GM12878 (cell line): ENCODE results near the gene SERPINH1.

ENCODE experiments used
- CTCF ChIP-seq, 3 experiments: IDR thresholded peaks in 2 of 3; conservative IDR thresholded peaks in 1 of 3; 2 replicates each; pipeline ENCODE4 v1.5.1; 2011; ENCODE audit warnings: low read depth in 3 of 3, low read length in 3 of 3, mild to moderate bottlenecking in 3 of 3, control low read depth in 2 of 3, moderate library complexity in 2 of 3, inconsistent platforms in 1 of 3, mixed read lengths in 1 of 3; ENCODE audit not compliant: control insufficient read depth in 2 of 3, insufficient read depth in 1 of 3; ENCODE audit errors: extremely low read depth in 1 of 3
- ELK1 ChIP-seq: IDR thresholded peaks from 2 replicates; pipeline ENCODE4 v1.6.1; 2012; ENCODE audit warnings: low read depth, low read length, improper control_type of control experiment
- JUND ChIP-seq: IDR thresholded peaks from 2 replicates; pipeline ENCODE4 v1.6.1; 2012; ENCODE audit warnings: low read depth, mild to moderate bottlenecking, low read length, improper control_type of control experiment, moderate library complexity
- NFXL1 ChIP-seq: fragments of 450-650 bp; IDR thresholded peaks from 2 replicates; pipeline ENCODE4 v1.6.1; 2017; ENCODE audit warnings: antibody characterized with exemption, mild to moderate bottlenecking, borderline replicate concordance
- POLR2AphosphoS2 ChIP-seq: IDR thresholded peaks from 2 replicates; pipeline ENCODE4 v1.6.1; 2011; ENCODE audit warnings: low read depth, mild to moderate bottlenecking, low read length, improper control_type of control experiment, moderate library complexity
- SMC3 ChIP-seq: IDR thresholded peaks from 2 replicates; pipeline ENCODE4 v1.6.1; 2011; ENCODE audit warnings: low read length, improper control_type of control experiment, borderline replicate concordance
- YY1 ChIP-seq: IDR thresholded peaks from 2 replicates; pipeline ENCODE4 v1.6.1; 2011; ENCODE audit warnings: low read depth, mild to moderate bottlenecking, low read length
- ZBTB33 ChIP-seq: fragments of 450-650 bp; IDR thresholded peaks from 2 replicates; pipeline ENCODE4 v1.6.1; 2017; ENCODE audit warnings: mild to moderate bottlenecking

GRCh38 chr11:75583718-75584658, 21.9 kb downstream of the SERPINH1 start:
- no peak for TF ChIP-seq CTCF (IDR thresholded peaks at IDR 0.05 in 2 of 3, conservative IDR thresholded peaks at IDR 0.05 in 1 of 3; ENCODE audit: control insufficient read depth in 2 of 3, extremely low read depth in 1 of 3, insufficient read depth in 1 of 3, low read depth in 3 of 3, low read length in 3 of 3)
- no peak for TF ChIP-seq SMC3
- no peak for TF ChIP-seq JUND
- no peak for TF ChIP-seq ELK1
- TF ChIP-seq NFXL1 = no peak
- no peak for TF ChIP-seq POLR2AphosphoS2
- TF ChIP-seq YY1 = no peak
- TF ChIP-seq ZBTB33 = no peak
